Smooth muscle cell of the brain vasculature (primary cell): ENCODE measurements around the gene SLC38A3.
"Not testable (repeated sequence)": the region's sequence is repeated elsewhere in the genome, so short reads cannot be mapped to it uniquely, and the experiment has no call there.

ENCODE experiments used
- DNase-seq: peaks from one replicate; pipeline ENCODE4 v3.0.0-alpha.2; 2012; ENCODE audit warnings: low read depth, low spot score

The SLC38A3 gene

DNA sequence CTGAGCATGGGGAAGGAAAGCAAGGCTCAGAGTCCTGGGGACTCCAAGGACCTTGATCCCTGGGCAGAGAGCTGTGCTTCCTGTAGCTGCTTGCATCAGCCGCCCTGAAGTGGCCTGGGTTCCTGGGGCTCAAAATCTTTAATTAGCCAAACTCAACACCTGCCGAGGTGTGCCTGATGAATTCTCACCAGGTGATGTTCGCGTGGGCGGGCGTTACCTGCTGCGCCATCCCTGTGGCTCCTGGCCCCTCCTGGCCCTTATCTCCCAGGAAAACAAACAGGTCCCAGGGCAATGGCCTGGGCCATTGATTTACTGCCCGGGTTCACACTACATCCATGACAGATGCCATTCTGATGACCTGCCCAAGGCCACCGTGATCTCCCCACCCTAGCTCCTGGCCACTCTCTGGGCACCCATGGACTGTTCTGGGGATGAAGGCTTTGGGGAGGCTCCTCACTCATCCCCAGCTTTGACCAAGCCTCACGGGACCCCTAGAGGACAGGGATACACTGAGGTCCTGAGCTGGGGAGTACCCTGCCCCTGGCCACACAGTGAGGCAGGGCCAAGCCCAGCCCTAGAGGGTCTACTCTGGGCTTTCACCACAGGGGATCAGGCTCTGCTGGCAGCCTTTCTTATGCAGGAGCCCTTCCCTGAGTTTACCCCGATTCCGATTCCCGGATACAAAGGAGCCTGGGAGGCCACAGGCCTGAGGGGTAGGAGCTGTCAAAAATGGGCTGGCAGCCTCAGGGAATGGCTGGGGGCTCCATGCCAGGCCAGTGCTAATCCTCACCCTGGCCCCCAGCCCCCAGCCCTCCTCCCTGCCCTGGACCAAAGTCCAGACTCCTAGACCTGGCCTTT is 5.7 kb downstream of the SLC38A3 start:
- DNase-seq = no peak

DNA sequence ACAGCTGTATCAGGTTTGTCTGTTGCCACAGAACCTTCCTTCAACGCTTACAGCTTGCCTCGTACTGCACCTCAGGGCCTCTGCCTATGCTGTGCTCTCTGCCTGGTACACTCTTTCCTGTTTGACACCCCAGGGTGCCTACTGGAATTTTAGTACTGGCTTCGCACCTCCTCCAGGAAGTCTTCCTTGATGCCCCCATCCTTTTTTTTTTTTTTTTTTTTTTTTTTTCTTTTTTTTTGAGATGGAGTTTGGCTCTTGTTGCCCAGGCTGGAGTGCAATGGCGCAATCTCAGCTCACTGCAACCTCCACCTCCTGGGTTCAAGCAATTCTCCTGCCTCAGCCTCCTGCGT is 6.3 kb downstream of the SLC38A3 start:
- not testable (repeated sequence) for DNase-seq

DNA sequence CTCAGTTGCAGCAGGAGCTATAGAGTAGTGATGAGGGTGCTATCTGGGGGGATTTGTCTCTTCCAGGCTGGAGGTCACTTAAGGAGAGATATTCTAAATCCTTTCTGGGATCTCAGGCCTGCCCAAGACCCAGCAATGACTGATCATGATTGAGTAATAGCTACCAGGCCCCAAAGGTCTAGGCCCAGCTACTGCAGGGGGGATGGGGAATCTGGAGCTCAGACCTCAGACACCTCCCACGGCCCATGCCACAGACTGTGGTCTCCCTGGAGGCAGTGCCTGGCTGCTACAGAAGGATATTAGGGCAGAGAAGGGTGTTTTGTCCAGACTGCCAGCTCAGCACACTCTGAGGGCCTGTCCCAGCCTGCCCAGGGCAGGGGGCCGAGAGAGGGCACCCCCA is 6.9 kb downstream of the SLC38A3 start:
- DNase-seq = no peak

DNA sequence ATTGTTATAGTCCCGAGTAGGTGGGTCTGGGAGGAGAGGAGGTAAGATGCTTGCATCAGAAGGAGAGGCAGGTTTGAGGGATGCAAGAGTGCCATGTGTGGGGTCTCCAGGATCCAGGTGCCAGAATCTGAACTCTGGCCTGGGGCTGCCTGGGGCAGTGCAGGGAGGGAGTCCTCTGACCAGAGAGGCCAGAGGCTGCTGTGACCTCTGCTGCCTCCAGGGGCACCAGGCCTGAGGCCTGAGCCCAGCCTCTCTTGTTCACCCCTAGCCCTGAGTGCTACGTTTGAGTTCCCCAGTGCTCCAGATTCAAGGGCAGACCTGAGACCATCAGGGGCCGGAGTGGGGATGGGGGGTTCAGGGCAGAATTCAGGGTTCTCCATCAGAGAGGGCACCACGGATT is 7.4 kb downstream of the SLC38A3 start:
- no peak for DNase-seq

DNA sequence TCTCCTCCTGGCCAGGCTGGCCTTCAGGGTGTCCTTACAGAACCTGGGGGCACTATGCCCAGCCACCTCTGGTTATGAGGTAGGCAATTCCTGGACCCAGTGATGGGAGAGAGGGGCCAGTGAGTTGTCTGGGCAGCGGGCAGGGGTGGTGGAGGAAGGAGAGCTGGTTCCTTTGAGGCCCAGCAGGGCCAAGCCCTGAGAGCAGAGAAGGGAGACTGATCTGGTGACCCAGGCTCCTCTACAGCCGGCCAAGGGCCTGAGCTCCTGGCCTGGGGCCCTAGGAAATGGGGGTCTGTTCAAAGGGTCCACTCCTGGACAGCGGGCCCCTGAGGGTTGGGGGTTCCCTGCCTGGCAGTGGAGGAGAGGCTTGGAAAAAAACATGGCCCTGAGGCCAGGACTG is 7.9 kb downstream of the SLC38A3 start:
- DNase-seq = no peak

DNA sequence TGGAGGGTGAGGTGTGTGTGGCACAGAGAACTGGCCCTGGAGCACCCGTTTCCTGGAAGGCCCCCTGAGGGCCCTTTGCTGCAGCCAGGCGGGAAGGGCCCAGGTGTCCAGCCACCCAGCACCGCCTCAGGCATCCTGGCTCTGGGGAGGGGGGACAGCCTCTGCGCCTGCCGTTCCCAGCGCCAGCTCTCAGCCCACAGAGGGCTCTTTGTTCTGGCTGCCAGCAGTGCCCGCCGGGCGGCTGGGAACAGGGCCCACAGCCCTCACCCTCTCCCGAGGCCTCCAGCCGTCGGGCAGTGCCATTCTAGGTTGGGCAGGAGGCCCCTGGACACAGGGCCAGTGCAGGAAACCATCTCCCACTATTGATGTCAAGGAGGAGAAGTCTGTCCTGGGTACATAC is 8.3 kb downstream of the SLC38A3 start:
- no peak for DNase-seq

DNA sequence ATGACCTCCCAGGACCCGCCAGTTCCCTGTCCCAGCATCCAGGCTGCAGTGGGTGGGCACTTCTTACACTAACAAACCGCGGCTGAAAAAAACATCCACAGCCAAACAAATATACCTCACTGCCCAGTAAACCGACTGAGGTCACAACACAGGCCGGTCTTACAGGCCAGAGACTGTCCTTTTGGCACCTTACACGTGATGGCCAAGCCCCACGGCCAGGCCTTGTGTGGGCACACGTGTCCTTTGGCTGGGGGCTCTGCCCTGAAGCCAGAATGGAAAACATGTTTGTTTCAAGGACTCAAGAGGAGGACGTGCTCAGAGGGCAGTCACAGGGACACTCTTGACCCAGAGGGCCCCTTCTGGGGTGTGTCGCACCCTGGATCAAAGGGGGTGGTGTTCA is 9.8 kb downstream of the SLC38A3 start:
- DNase-seq = no peak

DNA sequence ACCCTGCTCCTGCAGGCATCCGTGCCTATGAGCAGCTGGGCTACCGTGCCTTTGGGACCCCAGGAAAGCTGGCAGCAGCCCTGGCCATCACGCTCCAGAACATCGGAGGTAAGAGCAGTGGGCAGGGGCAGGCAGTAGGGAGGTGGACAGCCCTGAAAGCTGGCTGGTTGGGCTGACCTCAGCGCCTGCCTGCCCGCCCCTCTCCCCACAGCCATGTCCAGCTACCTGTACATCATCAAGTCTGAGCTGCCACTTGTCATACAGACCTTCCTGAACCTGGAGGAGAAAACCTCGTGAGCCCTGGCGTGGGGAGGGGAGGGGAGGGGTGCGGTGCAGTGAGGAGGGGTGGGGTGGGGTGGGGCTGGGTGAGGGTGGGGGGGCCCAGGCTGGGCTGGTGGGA is 10.5 kb downstream of the SLC38A3 start:
- DNase-seq = no peak

DNA sequence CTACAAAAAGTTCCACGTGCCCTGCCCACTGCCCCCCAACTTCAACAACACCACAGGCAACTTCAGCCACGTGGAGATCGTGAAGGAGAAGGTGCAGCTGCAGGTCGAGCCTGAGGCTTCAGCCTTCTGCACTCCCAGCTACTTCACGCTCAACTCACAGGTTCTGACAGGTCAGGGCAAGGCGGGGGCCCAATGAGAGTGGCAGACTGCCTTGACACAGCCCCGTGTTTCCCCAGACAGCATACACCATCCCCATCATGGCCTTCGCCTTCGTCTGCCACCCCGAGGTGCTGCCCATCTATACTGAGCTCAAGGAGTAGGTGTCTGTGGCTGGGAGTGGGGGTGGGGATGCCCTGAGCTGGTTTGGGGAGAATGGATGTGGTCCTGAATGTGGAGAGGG is 12.6 kb downstream of the SLC38A3 start:
- DNase-seq = no peak

DNA sequence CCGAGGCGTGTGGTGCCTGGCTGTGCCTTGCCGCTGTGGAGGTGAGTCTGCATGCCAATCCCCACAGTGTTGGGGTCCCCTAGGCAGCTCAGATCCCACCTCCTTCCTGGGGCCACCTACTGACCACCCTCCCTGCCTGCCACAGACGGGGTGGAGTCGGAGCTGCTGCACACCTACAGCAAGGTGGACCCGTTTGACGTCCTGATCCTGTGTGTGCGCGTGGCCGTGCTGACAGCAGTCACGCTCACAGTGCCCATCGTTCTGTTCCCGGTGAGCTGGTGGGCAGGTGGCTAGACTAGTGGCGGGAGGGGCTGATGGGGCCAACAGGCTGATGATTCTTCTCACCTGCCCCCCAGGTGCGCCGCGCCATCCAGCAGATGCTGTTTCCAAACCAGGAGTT is 13.4 kb downstream of the SLC38A3 start:
- DNase-seq = no peak

DNA sequence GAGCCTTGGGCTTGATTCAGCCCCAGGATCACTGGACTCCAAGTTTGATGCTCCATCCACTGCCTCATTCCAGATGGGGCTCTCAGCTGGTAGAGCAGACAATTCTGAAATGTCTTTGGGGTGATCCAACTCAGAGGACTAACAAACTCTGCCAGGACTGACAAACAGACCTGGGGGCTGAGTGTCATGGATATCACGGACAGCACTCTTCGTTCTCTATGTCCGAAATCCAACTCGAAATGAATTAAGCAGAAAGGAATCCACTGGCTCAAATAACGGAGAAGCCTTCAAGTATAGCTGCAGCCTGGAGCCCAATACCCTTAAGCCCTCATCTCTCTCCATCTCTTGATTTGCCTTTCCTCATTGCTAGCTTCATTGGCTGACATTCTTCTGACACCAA is 14.2 kb downstream of the SLC38A3 start:
- no peak for DNase-seq

DNA sequence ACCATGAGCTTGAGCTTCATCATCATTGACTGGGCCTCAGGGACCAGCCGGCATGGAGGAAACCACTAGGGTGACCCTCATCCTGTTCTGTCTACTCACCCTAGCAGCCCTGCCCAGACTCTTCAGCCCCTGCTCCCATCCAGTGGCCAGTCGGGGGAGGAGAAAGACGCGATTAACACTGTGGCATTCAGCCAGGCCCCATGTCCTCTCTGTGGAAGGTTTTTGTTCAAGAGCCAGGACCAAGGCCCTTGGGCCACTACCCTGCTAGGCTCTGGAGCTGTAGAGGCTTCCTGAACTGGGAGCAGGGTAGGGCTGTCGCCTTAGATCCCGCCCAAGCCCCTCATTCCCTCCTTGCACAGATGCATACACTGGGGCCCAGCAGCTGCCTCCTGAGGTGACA is 15.0 kb downstream of the SLC38A3 start:
- DNase-seq = no peak

DNA sequence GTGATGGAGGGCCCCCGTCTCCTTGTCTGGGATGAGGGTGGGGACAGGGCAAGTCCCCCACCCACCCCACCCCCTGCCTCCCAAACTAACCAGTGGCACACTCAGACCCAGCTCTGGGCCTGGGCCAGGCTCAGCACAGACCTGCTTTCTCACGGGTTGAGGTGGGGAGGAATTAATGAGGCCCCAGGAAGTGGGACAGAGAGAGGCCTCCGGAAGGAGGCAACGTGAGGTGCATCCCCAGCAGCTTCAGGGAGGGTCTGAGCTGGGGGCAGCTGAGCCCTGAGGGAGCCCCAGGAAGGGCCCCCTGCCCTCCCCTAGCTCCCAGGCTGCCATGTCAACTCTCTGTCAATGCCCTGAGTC is 16.0 kb downstream of the SLC38A3 start:
- no peak for DNase-seq

DNA sequence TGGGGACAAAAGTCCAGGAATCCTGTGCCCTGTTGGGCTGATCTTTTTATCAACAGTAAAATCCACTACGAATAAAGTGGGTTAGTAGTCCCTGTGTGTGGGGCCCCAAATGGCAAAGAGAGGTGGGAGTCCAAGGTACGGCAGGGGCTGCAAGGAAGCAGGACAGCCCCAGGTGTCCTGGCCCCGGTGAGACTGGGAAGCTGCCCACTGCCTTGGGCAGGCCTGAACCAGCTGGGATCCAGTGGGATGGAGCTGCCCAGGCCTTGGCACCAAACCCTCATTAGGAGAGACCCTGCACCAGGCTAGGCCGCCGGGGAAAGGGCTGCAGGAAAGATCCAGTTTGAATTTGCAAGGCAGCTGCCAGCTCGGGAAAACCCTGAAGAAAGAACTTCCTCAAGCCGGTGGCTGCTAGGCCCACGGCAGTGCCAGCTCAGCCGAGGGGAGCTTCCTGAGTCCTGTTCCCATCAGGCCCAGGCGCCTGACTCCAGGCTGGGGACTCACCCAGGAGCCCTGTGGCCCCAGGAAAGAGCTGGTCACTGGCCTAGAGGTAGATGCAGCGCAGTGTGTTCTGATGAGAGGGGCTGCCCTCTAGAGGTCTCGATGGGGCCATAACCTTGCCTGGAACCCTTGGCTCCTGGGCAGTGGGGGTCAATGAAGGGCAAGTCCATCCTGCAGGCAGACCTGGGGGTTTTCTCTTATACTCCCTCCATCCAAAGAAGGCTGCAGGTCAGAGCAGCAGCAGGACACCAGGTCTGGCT is 16.5 kb downstream of the SLC38A3 start:
- no peak for DNase-seq

DNA sequence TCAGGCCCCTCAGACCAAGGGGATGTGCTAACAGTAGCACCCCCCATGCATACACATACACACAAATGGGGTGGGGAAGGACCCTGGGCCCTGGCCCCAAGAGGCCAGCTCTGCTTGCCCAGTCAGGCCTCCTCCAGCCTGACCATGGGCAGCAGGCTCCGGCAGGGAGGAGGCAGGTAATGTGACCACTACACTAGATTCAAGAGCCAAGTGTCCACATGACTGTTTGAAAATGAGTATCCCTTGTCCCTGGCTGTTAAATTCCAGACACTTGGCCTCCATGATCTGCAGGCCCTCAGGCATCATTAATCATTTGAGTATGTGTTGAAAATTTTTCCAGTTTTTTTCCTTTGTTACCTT is 17.1 kb downstream of the SLC38A3 start:
- DNase-seq = no peak

DNA sequence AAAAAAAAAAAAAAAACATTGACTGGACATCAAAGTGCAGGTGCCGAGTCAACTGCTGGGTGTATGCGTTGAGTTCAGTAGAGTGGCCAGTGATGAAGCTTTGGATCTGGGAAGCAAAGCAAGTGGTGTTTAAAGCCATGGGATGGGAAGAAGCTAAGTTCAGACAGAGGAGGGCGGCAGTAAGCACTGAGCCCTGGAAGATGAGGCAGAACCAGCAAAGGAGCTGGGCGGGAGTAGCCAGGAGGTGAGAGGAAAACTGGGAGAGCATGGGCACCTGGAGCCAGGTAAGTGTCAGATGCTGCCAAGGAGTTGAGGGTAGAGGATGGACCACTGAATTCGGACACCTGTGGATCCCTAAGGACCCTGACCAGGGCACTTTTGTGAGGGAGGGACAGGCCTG is 19.6 kb downstream of the SLC38A3 start:
- DNase-seq = no peak

DNA sequence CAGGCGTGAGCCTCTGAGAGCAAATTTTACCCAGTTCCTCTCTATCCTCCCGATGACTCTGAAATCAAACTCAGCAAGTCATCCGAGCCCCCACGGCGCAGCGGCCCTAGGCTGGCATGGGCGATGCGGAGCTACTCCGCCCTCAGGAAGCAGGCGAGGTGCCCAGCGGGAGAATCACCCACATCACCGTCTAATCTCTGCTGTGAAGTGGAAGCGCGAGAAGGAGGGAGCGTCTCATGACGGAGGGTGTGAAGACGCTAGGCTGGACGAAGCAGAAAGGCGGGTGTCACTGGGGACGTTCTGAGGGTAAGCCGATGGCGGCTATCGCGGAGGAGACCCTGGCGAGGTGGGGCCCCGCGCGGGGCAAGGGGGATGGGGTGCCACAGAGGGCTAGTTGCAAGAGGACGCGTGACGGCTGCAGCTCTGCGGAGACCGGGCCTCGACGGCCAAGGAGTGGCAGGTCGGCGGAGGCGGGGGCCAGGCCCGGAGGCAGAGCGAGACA is 21.9 kb downstream of the SLC38A3 start:
- DNase-seq = no peak

DNA sequence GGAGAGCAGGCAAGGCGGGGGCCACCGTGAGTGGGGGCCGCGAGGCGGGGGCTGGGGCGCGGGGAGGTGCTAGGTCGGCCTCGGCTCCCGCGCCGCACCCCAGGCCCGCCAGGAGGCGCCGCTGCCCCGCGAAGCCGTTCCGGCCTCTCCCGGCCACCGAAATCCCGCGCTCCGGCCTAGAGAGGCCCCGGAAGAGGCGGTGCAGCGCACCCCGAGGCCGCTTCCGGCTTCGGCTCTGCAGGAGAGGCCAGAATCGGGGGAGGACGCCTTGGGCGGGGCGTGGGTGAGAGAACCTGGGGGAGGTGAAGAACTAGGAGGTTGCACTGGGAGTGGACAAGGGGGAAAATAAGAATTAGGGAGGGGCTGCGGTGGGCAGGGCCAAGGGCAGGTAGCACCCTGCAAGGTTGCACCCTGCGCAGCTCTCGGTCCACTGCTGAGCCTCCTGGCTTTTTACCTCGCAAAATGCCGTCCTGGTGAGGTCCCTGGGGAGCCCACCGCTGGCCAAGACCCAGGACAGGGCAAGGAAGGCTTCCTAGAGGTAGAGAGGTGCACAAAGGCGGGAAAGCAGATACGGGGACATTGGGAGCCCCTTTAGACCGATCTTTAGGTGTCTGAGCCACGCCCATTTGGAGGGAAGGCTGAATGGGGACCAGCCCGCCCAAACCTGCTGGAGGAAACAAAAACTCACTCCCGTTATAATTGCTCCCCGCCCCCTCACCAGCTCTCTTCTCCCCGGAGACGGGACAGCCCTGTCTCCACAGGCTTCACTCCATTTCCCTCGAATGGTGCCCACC is 22.5 kb downstream of the SLC38A3 start:
- no peak for DNase-seq

DNA sequence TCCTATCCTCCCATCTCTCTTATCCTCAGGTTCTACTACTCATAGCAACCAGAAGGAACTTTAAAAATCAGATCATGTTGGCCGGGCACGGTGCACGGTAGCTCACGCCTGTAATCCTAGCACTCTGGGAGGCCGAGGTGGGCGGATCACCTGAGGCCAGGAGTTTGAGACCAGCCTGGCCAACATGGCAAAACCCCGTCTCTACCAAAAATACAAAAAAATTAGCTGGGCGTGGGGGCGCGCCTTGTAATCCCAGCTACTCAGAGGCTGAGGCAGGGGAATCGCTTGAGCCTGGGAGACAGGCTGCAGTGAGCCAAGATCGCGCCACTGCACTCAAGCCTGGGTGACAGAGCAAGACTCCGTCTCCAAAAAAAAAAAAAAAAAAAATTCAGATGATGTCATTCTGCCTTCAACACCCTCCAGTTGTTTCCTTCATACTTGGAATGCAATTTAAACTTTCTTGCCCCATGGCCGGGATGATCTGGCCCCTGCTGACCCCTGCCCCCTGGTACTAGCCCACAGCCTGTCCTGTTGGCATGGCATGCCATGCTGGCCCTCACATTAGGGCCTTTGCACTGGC is 23.2 kb downstream of the SLC38A3 start:
- DNase-seq = not testable (repeated sequence)

DNA sequence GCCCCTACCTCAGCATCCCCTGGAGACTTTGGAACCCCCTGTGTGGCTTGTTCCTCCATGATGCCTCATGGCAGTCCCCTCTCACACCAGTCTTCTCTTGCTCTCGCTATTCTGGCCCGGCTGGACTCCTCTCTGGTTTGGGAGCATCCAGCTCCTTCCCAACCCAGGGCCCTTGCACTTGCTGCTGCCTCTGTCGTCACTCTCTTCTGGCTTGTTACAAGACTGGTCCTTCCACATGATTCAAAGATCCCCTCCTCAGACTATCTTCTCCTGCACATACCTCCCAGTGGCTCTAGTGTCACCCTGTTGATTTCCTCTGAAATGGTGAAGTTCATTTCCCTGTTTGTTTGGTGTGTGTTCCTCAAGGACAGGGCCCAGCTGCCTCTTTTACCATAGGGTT is 24.4 kb downstream of the SLC38A3 start:
- DNase-seq = no peak

DNA sequence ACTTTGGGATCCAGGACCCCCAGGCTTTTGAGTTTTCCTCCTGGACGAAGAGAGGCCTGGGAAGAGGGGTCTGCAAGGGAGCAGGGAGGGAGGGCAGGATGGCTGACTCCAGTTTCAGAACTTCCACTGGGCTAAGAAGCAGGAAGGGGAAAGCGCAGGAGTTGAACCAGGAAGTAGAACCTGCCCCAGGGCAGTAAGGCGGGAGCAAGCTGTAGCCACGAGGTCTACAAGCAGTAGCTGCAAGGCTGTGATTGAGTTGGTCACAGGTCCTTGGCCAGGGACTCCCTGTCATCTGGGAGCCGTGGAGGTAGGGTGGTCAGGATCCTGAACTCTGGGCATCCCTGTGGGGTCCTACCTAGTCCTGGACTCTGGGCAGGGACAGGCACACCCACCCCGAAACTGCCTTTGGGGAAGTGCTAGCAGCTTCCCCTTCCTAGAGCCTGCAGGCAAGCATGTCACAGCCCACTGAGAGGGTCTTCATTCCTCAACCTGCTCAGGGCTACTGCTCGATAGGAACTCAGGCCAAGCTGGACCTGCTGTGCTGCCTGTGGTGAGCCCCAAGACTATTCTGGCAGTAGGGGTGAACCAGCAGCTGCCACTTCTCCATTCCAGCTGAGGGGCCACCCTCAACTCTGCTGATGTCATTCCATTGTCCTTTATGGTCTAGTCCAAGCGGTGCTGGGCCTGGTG is 25.2 kb downstream of the SLC38A3 start:
- no peak for DNase-seq

DNA sequence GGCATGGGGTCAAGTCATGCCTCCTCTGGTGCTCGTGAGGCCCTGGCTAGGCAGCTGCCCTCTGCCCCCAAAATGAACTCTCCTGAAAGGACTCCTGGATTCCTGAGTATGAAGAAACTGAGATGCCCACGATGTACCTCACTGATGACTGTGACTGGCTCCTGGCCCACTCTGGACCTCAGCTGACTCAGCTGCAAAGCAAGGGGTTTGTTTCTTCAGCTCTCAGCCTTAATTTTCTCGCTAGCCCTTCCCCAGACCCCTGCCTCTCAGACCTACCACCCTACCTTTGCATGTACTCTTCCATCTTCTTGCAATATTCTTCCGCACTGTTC is 25.7 kb downstream of the SLC38A3 start:
- DNase-seq = no peak
